Endothelial cell of umbilical vein (primary cell): ENCODE measurements around the gene PPFIBP2. TPM values are rescaled to one million over a fixed set of nuclear protein-coding genes. Genes with fewer than 3 reads are reported as not detected.

Source experiments
- BruUV-seq: library from RNA; stranded (reverse); fragments of 400-500 nt; replicated peaks from 2 replicates; lab custom pipeline; 2021; lab: Mats Ljungman, UMichigan
- CTCF ChIA-PET: fragments of 300-600, 350-600 bp; sonication (Branson Sonifier 250); formaldehyde crosslinking; loops from one replicate; lab custom pipeline; 2021; ENCODE audit warnings: antibody characterized with exemption, inconsistent platforms; lab: Charles Lee
- POLR2A ChIA-PET: fragments of 300-600, 350-600 bp; sonication (Branson Sonifier 250); formaldehyde crosslinking; loops from one replicate; lab custom pipeline; 2021; ENCODE audit warnings: antibody characterized with exemption, inconsistent platforms; lab: Charles Lee
- DNase-seq: peaks from one replicate; pipeline ENCODE4 v3.0.0-alpha.2; 2011; ENCODE audit warnings: low read depth, low spot score
- FAIRE-seq: peaks from 2 replicates; lab custom pipeline; 2011; peaks lifted over from hg19 to GRCh38; lab: Jason Lieb, UNC
- H2AFZ ChIP-seq: 2 replicates; pipeline ENCODE4 v1.6.0; 2012; ENCODE audit warnings: low read depth, low read length, control low read depth, inconsistent platforms
- H3K27ac ChIP-seq: 2 replicates; pipeline ENCODE4 v1.5.1; 2011; ENCODE audit warnings: low read depth, mild to moderate bottlenecking, control low read depth, low read length, moderate library complexity; ENCODE audit not compliant: insufficient read depth
- H3K27me3 ChIP-seq, 2 experiments: 2 replicates each; pipeline versions ENCODE4 v1.6.0 to v1.6.1; 2011; ENCODE audit warnings: low read length in 2 of 2, mixed read lengths in 1 of 2; ENCODE audit not compliant: control insufficient read depth in 2 of 2, insufficient read depth in 2 of 2
- H3K36me3 ChIP-seq, 2 experiments: 2 replicates in 1 of 2; 3 replicates in 1 of 2; pipeline ENCODE4 v1.5.1; 2011; ENCODE audit warnings: low read length in 2 of 2, mild to moderate bottlenecking in 1 of 2, moderate library complexity in 1 of 2; ENCODE audit not compliant: control insufficient read depth in 2 of 2, insufficient read depth in 2 of 2; ENCODE audit errors: extremely low read depth in 1 of 2
- H3K4me1 ChIP-seq: 3 replicates; pipeline ENCODE4 v1.5.1; 2011; ENCODE audit warnings: mild to moderate bottlenecking, low read length; ENCODE audit not compliant: control insufficient read depth, insufficient read depth; ENCODE audit errors: extremely low read depth
- H3K4me2 ChIP-seq: 2 replicates; pipeline ENCODE4 v1.6.1; 2011; ENCODE audit warnings: low read length, control low read depth, mixed read lengths; ENCODE audit not compliant: insufficient read depth
- H3K4me3 ChIP-seq, 3 experiments: fragments of 200-600 bp in 1 of 3; sonication (generic), shearing (Covaris generic) in 1 of 3; replicated peaks in 1 of 3; 2 replicates each; pipeline ENCODE4 v1.5.1; 2011 to 2016; ENCODE audit warnings: control low read depth in 3 of 3, low read length in 3 of 3, mild to moderate bottlenecking in 2 of 3, inconsistent platforms in 1 of 3, low read depth in 1 of 3, moderate library complexity in 1 of 3; ENCODE audit not compliant: insufficient read depth in 1 of 3
- H3K79me2 ChIP-seq: 2 replicates; pipeline ENCODE4 v1.6.0; 2012; ENCODE audit warnings: low read length, inconsistent platforms; ENCODE audit not compliant: control insufficient read depth, insufficient read depth
- H3K9ac ChIP-seq: replicated peaks from 2 replicates; pipeline ENCODE3; 2011; ENCODE audit warnings: low read length, control low read depth; ENCODE audit not compliant: insufficient read depth; ENCODE audit errors: extremely low read depth
- H3K9me1 ChIP-seq: replicated peaks from 3 replicates; pipeline ENCODE4 v1.6.0; 2011; ENCODE audit warnings: mild to moderate bottlenecking, low read length; ENCODE audit not compliant: control insufficient read depth, insufficient read depth; ENCODE audit errors: extremely low read depth
- H3K9me3 ChIP-seq: replicated peaks from 2 replicates; pipeline ENCODE4 v1.5.1; 2012; ENCODE audit warnings: low read length, inconsistent platforms; ENCODE audit not compliant: control insufficient read depth, insufficient read depth
- H4K20me1 ChIP-seq: replicated peaks from 2 replicates; pipeline ENCODE3; 2011; ENCODE audit warnings: mild to moderate bottlenecking, low read length; ENCODE audit not compliant: control insufficient read depth, insufficient read depth; ENCODE audit errors: extremely low read depth
- EZH2 ChIP-seq: IDR thresholded peaks from 2 replicates; pipeline ENCODE4 v1.6.1; 2012; ENCODE audit warnings: borderline replicate concordance, low read depth, mild to moderate bottlenecking, moderate library complexity, low read length, inconsistent platforms; ENCODE audit not compliant: severe bottlenecking
- FOS ChIP-seq: IDR thresholded peaks from 2 replicates; pipeline ENCODE4 v1.6.1; 2011; ENCODE audit warnings: mild to moderate bottlenecking, low read length, moderate library complexity, borderline replicate concordance; ENCODE audit not compliant: insufficient read depth
- GATA2 ChIP-seq: IDR thresholded peaks from 2 replicates; pipeline ENCODE4 v1.7.0; 2011; ENCODE audit warnings: low read depth, mild to moderate bottlenecking, moderate library complexity, mixed read lengths, low read length; ENCODE audit not compliant: insufficient read length, insufficient read depth
- JUN ChIP-seq: IDR thresholded peaks from 2 replicates; pipeline ENCODE4 v1.6.1; 2011; ENCODE audit warnings: borderline replicate concordance, low read depth; ENCODE audit not compliant: insufficient read length, insufficient read depth
- MAX ChIP-seq: IDR thresholded peaks from 2 replicates; pipeline ENCODE4 v1.6.1; 2011; ENCODE audit not compliant: insufficient read depth, insufficient read length
- MYC ChIP-seq: IDR thresholded peaks from one replicate; pipeline ENCODE4 v1.6.1; 2011; ENCODE audit warnings: mild to moderate bottlenecking, low read depth, low read length
- POLR2A ChIP-seq: IDR thresholded peaks from 2 replicates; pipeline ENCODE4 v1.6.1; 2012; ENCODE audit warnings: low read depth, mild to moderate bottlenecking, control low read depth, low read length
- POLR2AphosphoS5 ChIP-seq: IDR thresholded peaks from 2 replicates; pipeline ENCODE4 v1.6.1; 2012; ENCODE audit warnings: low read depth, mild to moderate bottlenecking, control low read depth, low read length, moderate library complexity; ENCODE audit not compliant: insufficient read depth
- dilution Hi-C: fragments of 300-500 bp; cut with MboI; formaldehyde crosslinking; loops from one replicate; pipeline ENCODE4 v1.15.0; 2019; ENCODE audit warnings: low sequenced_read_pairs; ENCODE audit not compliant: extremely low pct_ligation_motif_present
- intact Hi-C: fragments of 100-400 bp; cut with micrococcal nuclease; formaldehyde crosslinking; loops from one replicate; pipeline ENCODE4 v1.10.0; 2022
- polyA plus RNA-seq, 4 experiments: library from polyadenylated mRNA; depleted of rRNA in 3 of 4; stranded (reverse) in 3 of 4; unstranded in 1 of 4; fragments of >200 nt; gene quantifications; 2 replicates each; pipeline versions ENCODE4 v1.2.1 to v1.2.3, GENCODE V29; 2011 to 2012; ENCODE audit warnings: missing spikeins in 1 of 4
- total RNA-seq: library from RNA; stranded (reverse); gene quantifications from 2 replicates; pipeline ENCODE4 v1.2.3, GENCODE V29; 2021
- TF ChIP-seq, protein P1 (sequence below), 2 donors: IDR thresholded peaks; 1 replicate in 1 of 2; 2 replicates in 1 of 2; pipeline ENCODE4 v1.5.1; 2011; ENCODE audit warnings: low read length in 2 of 2, mild to moderate bottlenecking in 2 of 2, moderate library complexity in 2 of 2, control low read depth in 1 of 2, inconsistent platforms in 1 of 2, low read depth in 1 of 2; ENCODE audit not compliant: insufficient read depth in 1 of 2; ENCODE audit errors: extremely low read depth in 1 of 2

The PPFIBP2 gene
- total and polyA plus RNA-seq, 2 donors (not counting 3 experiments of a cell fraction or from before 2014, with no cell fraction given): 1.3 to 4.0 TPM

- Histone ChIP-seq H3K27me3 (peaks cover 47 to 51% of the 10 kb centered on the region in 2 experiments), H3K36me3 (no peaks in the 10 kb centered on the region), H3K9ac (no peak overlapping the region), H3K4me1 (no peaks in the 10 kb centered on the region), H3K27ac (no peak overlapping the region), H4K20me1 (no peaks in the 10 kb centered on the region), H3K4me3 (no peak overlapping the region), H3K9me3 (no peaks in the 10 kb centered on the region), H3K9me1 (no peaks in the 10 kb centered on the region), H2AFZ (no peak overlapping the region), H3K4me2 (no peak overlapping the region), H3K79me2 (no peaks in the 10 kb centered on the region)
- ChIA-PET POLR2A (no interaction called here), CTCF (interaction anchor here (1.1 to 3.6 kb wide), 4 partner anchors 9 to 593 kb away, joined by 5 to 22 read pairs (median 12); no protein-coding TSS in a partner anchor)
- TF ChIP-seq, protein P1, sequence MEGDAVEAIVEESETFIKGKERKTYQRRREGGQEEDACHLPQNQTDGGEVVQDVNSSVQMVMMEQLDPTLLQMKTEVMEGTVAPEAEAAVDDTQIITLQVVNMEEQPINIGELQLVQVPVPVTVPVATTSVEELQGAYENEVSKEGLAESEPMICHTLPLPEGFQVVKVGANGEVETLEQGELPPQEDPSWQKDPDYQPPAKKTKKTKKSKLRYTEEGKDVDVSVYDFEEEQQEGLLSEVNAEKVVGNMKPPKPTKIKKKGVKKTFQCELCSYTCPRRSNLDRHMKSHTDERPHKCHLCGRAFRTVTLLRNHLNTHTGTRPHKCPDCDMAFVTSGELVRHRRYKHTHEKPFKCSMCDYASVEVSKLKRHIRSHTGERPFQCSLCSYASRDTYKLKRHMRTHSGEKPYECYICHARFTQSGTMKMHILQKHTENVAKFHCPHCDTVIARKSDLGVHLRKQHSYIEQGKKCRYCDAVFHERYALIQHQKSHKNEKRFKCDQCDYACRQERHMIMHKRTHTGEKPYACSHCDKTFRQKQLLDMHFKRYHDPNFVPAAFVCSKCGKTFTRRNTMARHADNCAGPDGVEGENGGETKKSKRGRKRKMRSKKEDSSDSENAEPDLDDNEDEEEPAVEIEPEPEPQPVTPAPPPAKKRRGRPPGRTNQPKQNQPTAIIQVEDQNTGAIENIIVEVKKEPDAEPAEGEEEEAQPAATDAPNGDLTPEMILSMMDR (IDR thresholded peaks at IDR 0.05; ENCODE audit: extremely low read depth in 1 of 2, insufficient read depth in 1 of 2, low read depth in 1 of 2, low read length in 2 of 2): no peak
- no peak for TF ChIP-seq FOS
- no peak for TF ChIP-seq MAX
- TF ChIP-seq POLR2A: no peak
- no peak for TF ChIP-seq GATA2
- no peak for TF ChIP-seq MYC
- TF ChIP-seq EZH2: no peak
- TF ChIP-seq POLR2AphosphoS5: no peak
- no peak for TF ChIP-seq JUN
- dilution Hi-C loops: no loop called here
- FAIRE-seq (no peak), DNase-seq (no peak)
- no TSS peak for BruUV-seq
- intact Hi-C loops: loop anchor here (1.0 to 10.0 kb wide), 4 partner anchors 246 to 404 kb away; no protein-coding TSS in a partner anchor
Measured at GRCh38 chr11:7690648-7691047, 176.8 kb downstream of the PPFIBP2 start.
